HG02884 (cell line): ENCODE data around the gene CERS5.
"Not testable (repeated sequence)": the region's sequence is repeated elsewhere in the genome, so short reads cannot be mapped to it uniquely, and the experiment has no call there.

ENCODE experiments used
- ATAC-seq: cut with Tn5 transposase; IDR thresholded peaks from one replicate; pipeline ENCODE4 v1.9.1; 2021; ENCODE audit warnings: mild to moderate bottlenecking, moderate library complexity; ENCODE audit not compliant: unreplicated experiment

The CERS5 gene

GRCh38 chr12:50187084-50187900, 20.1 kb upstream of the CERS5 start:
- ATAC-seq: peak; percentile 78

- ATAC-seq: no peak
These were observed 19.5 kb upstream of the CERS5 start for GRCh38 chr12:50186681-50187080.

DNA sequence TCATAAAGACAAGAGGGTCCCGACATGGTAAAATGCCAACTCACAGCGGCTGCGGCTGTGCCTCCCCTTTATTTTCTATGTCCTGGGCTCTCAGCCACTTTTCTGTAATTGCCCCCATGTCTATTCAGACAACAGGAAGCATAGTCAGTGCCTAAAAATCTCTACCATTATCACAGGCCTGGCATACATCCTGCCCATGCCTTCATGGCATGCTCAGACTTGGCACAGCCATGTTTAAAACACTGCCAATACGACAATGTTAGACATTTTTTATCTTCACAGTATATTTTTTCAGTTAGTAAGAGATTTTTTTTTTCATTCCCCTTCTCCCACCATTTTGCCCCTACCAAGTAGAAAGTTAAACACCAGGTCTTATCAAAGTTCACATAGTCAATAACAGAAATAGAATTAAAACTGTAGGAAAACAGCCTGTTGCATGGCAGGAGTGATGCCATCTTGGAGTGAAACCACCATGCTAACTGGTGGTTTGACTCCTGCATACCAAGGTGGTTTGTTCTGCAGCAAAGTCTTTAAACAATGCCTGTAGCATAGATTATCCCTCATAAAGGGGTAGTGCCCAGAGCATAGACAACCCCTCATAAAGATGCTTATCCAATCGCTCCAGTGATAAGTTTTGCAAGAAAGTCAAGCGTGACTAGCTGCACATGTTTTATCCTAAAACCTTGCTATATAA, 18.9 kb upstream of the CERS5 start:
- no peak for ATAC-seq

GRCh38 chr12:50185301-50185895, 18.2 kb upstream of the CERS5 start:
- no peak for ATAC-seq

GRCh38 chr12:50184261-50184660, 17.1 kb upstream of the CERS5 start:
- ATAC-seq: no peak

- no peak for ATAC-seq
These were observed 15.3 kb upstream of the CERS5 start for GRCh38 chr12:50182461-50182860.

- no peak for ATAC-seq
These were observed 14.5 kb upstream of the CERS5 start for GRCh38 chr12:50181691-50182090.

DNA sequence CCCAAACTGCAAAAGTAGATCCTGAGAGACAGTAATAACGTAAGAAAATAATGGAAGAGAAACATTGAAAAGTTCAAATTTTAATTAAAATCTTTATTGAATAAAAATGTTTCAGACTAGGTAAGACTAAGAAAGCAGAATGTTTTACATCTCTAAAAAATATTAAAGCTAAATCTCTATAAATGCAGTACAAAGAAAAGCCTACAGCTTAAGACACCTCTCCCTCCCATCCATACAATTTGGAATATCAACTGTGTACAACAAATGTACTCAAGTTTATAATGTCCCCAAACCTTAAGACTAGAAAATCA, 8.5 kb upstream of the CERS5 start:
- no peak for ATAC-seq

DNA sequence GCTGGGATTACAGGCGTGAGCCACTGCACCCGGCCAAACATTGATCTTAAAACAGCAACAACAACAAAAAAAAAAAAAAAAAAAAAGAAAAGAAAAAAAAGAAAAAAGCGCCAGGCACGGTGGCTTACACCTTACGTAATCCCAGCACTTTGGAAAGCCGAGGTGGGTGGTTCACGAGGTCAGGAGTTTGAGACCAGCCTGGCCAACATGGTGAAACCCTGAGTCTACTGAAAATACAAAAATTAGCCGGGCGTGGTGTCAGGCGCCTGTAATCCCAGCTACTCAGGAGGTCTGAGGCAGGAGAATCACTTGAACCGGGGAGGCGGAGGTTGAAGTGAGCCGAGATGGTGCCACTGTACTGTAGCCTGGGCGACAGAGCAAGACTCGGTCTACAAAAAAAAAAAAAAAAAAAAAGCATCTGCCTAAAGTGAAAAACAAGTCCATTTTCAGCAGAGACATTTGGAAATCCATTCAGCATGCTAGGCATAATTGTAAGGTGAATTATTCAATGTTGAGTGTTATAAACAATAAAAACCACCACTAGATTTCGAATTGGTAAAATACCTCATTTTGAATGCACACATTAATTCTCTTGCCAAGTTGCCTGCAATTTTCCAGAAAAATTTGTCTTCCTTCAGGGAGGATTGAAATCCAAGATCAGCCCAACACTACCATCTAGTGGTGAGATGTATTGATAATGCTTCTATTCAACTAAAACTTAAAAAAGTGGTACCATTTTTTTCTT, 8.0 kb upstream of the CERS5 start:
- ATAC-seq: no peak

- ATAC-seq: peak; percentile 37
These were observed 445 bp downstream of the CERS5 start for GRCh38 chr12:50166799-50167048.

DNA sequence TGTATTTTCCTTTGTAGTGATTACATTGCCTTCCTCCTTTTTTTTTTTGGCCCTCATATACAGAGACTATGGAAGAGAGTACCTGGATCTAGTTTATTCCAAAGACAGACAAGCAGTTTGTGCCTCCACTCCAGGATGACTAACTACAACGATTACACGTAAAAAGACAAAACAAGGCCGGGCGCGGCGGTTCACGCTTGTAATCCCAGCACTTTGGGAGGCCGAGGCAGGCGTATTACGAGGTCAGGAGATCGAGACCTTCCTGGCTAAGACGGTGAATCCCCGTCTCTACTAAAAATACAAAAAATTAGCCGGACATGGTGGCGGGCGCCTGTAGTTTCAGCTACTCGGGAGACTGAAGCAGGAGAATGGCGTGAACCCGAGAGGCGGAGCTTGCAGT, 2.2 kb downstream of the CERS5 start:
- no peak for ATAC-seq

GRCh38 chr12:50162230-50162629, 4.9 kb downstream of the CERS5 start:
- ATAC-seq: no peak

DNA sequence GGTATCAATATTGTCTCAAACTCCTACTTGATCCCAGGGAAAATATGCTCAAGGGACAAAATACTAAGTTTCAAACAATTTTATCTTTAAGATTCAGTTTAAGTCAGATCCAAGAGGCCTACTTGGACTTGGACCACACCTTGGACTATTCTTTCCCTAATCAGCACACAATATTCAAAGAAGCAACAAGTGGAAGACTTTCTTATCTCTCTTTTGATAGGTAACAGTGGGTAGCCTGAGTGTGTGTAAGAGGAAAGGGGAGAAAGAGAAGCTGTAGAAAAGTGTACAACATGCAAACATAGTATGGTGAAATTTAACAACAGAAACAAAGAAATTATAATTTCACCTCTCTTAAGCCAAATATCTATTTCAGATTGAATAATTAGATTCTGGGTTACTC, 6.5 kb downstream of the CERS5 start:
- ATAC-seq: no peak

DNA sequence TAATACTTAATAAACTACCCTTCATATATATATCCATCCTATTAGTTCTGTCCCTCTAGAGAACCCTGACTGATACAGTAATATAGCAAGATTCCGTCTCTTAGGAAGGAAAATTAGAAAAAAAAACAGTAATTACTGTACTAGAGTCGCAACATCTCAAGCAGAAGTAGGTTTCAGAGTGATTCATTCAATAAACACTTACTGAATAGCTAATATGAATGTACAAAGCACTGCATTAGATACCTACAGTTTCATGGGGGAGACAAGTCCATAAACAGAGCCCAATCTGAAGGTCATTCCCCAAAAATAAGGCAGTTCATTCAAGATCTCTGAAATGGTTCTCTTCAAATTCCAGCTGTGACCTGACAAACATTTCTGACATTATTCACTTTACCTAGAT, 9.9 kb downstream of the CERS5 start:
- no peak for ATAC-seq

GRCh38 chr12:50156641-50157040, 10.5 kb downstream of the CERS5 start:
- ATAC-seq: no peak

GRCh38 chr12:50154947-50155346, 12.2 kb downstream of the CERS5 start:
- not testable (repeated sequence) for ATAC-seq

DNA sequence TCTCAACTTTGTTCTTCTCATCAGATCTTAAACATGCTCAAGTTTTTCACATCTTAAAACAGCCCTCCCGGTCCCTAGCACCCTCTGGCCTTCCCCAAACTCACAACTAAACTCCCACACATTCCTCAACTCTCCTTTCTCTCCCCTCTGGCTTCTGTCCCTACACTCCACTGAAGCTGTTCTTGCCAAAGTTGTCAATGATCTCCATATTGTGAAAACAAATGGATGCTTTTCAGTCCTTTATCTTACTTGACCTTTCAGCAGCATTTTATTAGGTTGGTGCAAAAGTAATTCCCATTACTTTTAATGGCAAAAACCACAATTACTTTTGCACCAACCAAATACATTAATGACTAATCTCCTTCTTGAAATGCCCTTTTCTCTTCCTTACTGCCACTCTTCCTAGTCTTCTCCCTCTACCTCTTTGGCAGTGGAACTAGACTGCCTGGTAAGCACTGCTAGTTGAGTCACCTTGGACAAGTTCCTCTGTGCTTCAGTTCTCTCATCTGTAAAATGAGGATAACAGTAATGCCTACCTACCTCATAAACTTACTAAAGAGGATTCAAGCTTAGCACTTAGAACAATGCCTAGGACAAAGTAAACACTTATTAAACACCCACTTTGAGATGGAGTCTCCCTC, 16.0 kb downstream of the CERS5 start:
- ATAC-seq: no peak

GRCh38 chr12:50149311-50149710, 17.9 kb downstream of the CERS5 start:
- no peak for ATAC-seq

DNA sequence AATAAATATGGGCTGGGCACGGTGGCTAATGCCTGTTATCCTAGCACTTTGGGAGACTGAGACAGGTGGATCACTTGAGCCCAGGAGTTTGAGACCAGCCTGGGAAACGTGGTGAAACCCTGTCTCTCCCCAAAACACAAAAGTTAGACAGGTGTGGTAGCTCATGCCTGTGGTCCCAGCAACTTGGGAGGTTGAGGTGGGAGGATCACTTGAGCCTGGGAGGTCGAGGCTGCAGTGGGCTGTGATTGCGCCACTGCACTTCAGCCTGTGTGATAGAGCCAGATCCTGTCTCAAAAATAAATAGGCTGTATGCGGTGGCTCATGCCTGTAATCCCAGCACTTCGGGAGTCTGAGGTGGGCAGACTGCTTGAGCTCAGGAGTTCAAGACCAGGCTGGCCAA, 19.2 kb downstream of the CERS5 start:
- ATAC-seq: not testable (repeated sequence)

GRCh38 chr12:50147281-50147680, 19.9 kb downstream of the CERS5 start:
- ATAC-seq: no peak

GRCh38 chr12:50145439-50145838, 21.7 kb downstream of the CERS5 start:
- ATAC-seq: no peak
